Measurements from ENCODE around the gene BMP7. TPM values are rescaled to one million over a fixed set of nuclear protein-coding genes. Genes with fewer than 3 reads are reported as not detected.

The BMP7 gene
- total RNA-seq, 1 experiment from 2014 or later = not detected

DNA sequence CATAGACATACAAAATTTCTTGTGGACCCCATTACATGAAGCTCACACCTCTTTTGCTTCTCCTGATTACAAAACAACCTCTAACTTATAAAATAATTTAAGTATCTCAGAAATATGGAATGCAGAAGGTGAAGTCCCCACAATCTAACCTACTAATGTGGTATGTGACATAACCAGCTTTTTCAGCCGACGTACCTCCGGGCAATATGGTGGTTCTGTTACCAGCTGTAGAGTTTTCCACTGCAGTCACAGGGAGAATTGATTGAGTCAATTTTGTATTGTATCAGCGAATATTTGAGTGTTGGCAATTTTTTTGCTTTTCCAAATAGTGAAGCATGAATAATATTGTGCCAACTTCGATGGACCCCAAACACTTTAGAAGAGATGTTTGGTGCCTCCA lies 47.5 kb upstream of the BMP7 start:
- no peak overlapping the region for H3K27ac Mint-ChIP-seq (ENCODE audit: low read depth, unreplicated experiment)
- ChIA-PET CTCF (interaction anchor here (0.9 to 2.3 kb wide), 2 partner anchors 19 to 21 kb away, joined by 3 to 10 read pairs; no protein-coding TSS in a partner anchor), POLR2A (interaction anchor here (1.6 kb wide), 2 partner anchors 9 to 17 kb away, joined by 5 to 8 read pairs; no protein-coding TSS in a partner anchor)
- no peaks in the 10 kb centered on the region for H3K36me3 Mint-ChIP-seq (ENCODE audit: insufficient read depth, unreplicated experiment)
- H3K4me1 Mint-ChIP-seq (ENCODE audit: insufficient read depth, unreplicated experiment) = no peaks in the 10 kb centered on the region
- no peak for TF ChIP-seq CTCF (IDR thresholded peaks at IDR 0.05; ENCODE audit: unreplicated experiment)
- H3K4me3 Mint-ChIP-seq (ENCODE audit: unreplicated experiment) = no peak overlapping the region
- no peak for DNase-seq (ENCODE audit: unreplicated experiment)
- intact Hi-C loops (cut with micrococcal nuclease) = no loop called here
- no peaks in the 10 kb centered on the region for H3K27me3 Mint-ChIP-seq (ENCODE audit: insufficient read depth, unreplicated experiment)
- no peaks in the 10 kb centered on the region for H3K9me3 Mint-ChIP-seq (ENCODE audit: unreplicated experiment)
- BruUV-seq (replicated peaks) = no TSS peak

GRCh38 chr20:57313230-57313629 lies 46.8 kb upstream of the BMP7 start:
- Mint-ChIP-seq H3K27ac (ENCODE audit: low read depth, unreplicated experiment) (no peak overlapping the region), H3K27me3 (ENCODE audit: insufficient read depth, unreplicated experiment) (peaks cover 5% of the 10 kb centered on the region), H3K4me1 (ENCODE audit: insufficient read depth, unreplicated experiment) (no peaks in the 10 kb centered on the region), H3K4me3 (ENCODE audit: unreplicated experiment) (no peak overlapping the region), H3K36me3 (ENCODE audit: insufficient read depth, unreplicated experiment) (no peaks in the 10 kb centered on the region), H3K9me3 (ENCODE audit: unreplicated experiment) (no peaks in the 10 kb centered on the region)
- BruUV-seq (replicated peaks) = no TSS peak
- ChIA-PET POLR2A (no interaction called here), CTCF (interaction anchor here (0.9 to 2.3 kb wide), 4 partner anchors 17 to 223 kb away, joined by 3 to 10 read pairs (median 4); no protein-coding TSS in a partner anchor)
- TF ChIP-seq CTCF (IDR thresholded peaks at IDR 0.05; ENCODE audit: unreplicated experiment) = no peak
- no peak for DNase-seq (ENCODE audit: unreplicated experiment)
- intact Hi-C loops (cut with micrococcal nuclease) = no loop called here

DNA sequence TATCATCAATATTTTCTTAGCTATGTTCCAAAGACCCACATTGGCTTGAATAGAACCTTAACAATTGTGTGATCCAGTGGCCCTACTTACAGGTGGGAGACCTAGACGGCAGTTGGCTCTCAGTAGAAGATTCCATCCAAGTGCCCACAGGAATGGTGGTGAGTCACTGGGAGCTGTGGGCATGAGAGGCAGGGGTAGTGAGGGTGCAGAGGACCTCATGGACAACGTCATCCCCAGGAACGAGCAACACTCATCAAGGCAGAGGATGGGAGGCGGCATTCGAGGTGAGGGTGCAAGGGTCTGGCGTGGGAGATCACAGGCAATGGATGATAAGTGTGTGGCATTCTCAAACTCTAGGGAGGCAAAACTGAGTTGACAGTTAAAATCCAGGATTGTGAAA lies 45.7 kb upstream of the BMP7 start:
- Mint-ChIP-seq H3K4me1 (ENCODE audit: insufficient read depth, unreplicated experiment) (no peaks in the 10 kb centered on the region), H3K27ac (ENCODE audit: low read depth, unreplicated experiment) (no peak overlapping the region), H3K9me3 (ENCODE audit: unreplicated experiment) (no peaks in the 10 kb centered on the region), H3K27me3 (ENCODE audit: insufficient read depth, unreplicated experiment) (peaks cover 12% of the 10 kb centered on the region), H3K4me3 (ENCODE audit: unreplicated experiment) (no peak overlapping the region), H3K36me3 (ENCODE audit: insufficient read depth, unreplicated experiment) (no peaks in the 10 kb centered on the region)
- CTCF ChIA-PET = interaction anchor here (0.7 to 1.6 kb wide), 4 partner anchors 11 to 222 kb away, joined by 3 to 4 read pairs (median 3); no protein-coding TSS in a partner anchor
- BruUV-seq (replicated peaks) = no TSS peak
- TF ChIP-seq CTCF (IDR thresholded peaks at IDR 0.05; ENCODE audit: unreplicated experiment) = no peak
- DNase-seq (ENCODE audit: unreplicated experiment) = no peak
- POLR2A ChIA-PET = interaction anchor here (1.3 kb wide), 1 partner anchor 11 kb away, joined by 6 read pairs; no protein-coding TSS in a partner anchor
- intact Hi-C loops (cut with micrococcal nuclease) = no loop called here

GRCh38 chr20:57310821-57311514 lies 44.5 kb upstream of the BMP7 start:
- POLR2A ChIA-PET = interaction anchor here (0.9 to 1.3 kb wide), 2 partner anchors 12 to 22 kb away, joined by 4 to 6 read pairs; no protein-coding TSS in a partner anchor
- no peaks in the 10 kb centered on the region for H3K9me3 Mint-ChIP-seq (ENCODE audit: unreplicated experiment)
- CTCF ChIA-PET = interaction anchor here (0.7 kb wide), 1 partner anchor 221 kb away, joined by 4 read pairs; no protein-coding TSS in a partner anchor
- peaks cover 17% of the 10 kb centered on the region for H3K27me3 Mint-ChIP-seq (ENCODE audit: insufficient read depth, unreplicated experiment)
- no peak overlapping the region for H3K27ac Mint-ChIP-seq (ENCODE audit: low read depth, unreplicated experiment)
- no peak overlapping the region for H3K4me3 Mint-ChIP-seq (ENCODE audit: unreplicated experiment)
- TF ChIP-seq CTCF (IDR thresholded peaks at IDR 0.05; ENCODE audit: unreplicated experiment) = no peak
- BruUV-seq (replicated peaks) = no TSS peak
- no peak for DNase-seq (ENCODE audit: unreplicated experiment)
- H3K36me3 Mint-ChIP-seq (ENCODE audit: insufficient read depth, unreplicated experiment) = no peaks in the 10 kb centered on the region
- intact Hi-C loops (cut with micrococcal nuclease) = no loop called here
- no peaks in the 10 kb centered on the region for H3K4me1 Mint-ChIP-seq (ENCODE audit: insufficient read depth, unreplicated experiment)
